T-helper 1 cell treated with Interleukin-12 subunit alpha and Interleukin-12 subunit beta and Interleukin-4 antibody, amounts not matched to agents 30 μg/mL and 1 μg/mL, for 36 hours (primary cell): ENCODE results near the gene ECM2.
A peak's percentile ranks its signal among the peaks of the same experiment; 100 is the strongest.

ENCODE experiments used
- H3K27ac Mint-ChIP-seq: one replicate; pipeline ENCODE4 v1.8.0; 2021; ENCODE audit warnings: mild to moderate bottlenecking, mixed read lengths
- H3K27me3 Mint-ChIP-seq: one replicate; pipeline ENCODE4 v1.8.0; 2021; ENCODE audit warnings: low read depth, mixed read lengths
- H3K36me3 Mint-ChIP-seq: one replicate; pipeline ENCODE4 v1.8.0; 2021; ENCODE audit warnings: low read depth, mixed read lengths
- H3K4me1 Mint-ChIP-seq: one replicate; pipeline ENCODE4 v1.8.0; 2021; ENCODE audit warnings: low read depth, mixed read lengths
- H3K4me3 Mint-ChIP-seq: one replicate; pipeline ENCODE4 v1.8.0; 2021; ENCODE audit warnings: mild to moderate bottlenecking, moderate library complexity, mixed read lengths
- H3K9me3 Mint-ChIP-seq: one replicate; pipeline ENCODE4 v1.8.0; 2021; ENCODE audit warnings: mixed read lengths

Gene ECM2

GRCh38 chr9:92496396-92497176 lies 39.2 kb downstream of the ECM2 start:
- Mint-ChIP-seq H3K4me3 (no peak overlapping the region), H3K27ac (no peak overlapping the region), H3K4me1 (no peaks in the 10 kb centered on the region), H3K27me3 (no peaks in the 10 kb centered on the region), H3K9me3 (no peaks in the 10 kb centered on the region), H3K36me3 (no peaks in the 10 kb centered on the region)

- Mint-ChIP-seq H3K9me3 (no peaks in the 10 kb centered on the region), H3K4me3 (no peak overlapping the region), H3K27me3 (no peaks in the 10 kb centered on the region), H3K36me3 (no peaks in the 10 kb centered on the region), H3K27ac (no peak overlapping the region), H3K4me1 (peaks cover 3% of the 10 kb centered on the region)
These were observed 40.9 kb downstream of the ECM2 start for GRCh38 chr9:92494856-92495255.

- no peak overlapping the region for H3K27ac Mint-ChIP-seq
- no peaks in the 10 kb centered on the region for H3K27me3 Mint-ChIP-seq
- H3K4me3 Mint-ChIP-seq: no peak overlapping the region
- H3K9me3 Mint-ChIP-seq: no peaks in the 10 kb centered on the region
- no peaks in the 10 kb centered on the region for H3K36me3 Mint-ChIP-seq
- H3K4me1 Mint-ChIP-seq: peaks cover 3% of the 10 kb centered on the region
These were observed 41.9 kb downstream of the ECM2 start for GRCh38 chr9:92493749-92494387.

- Mint-ChIP-seq H3K27ac (no peak overlapping the region), H3K4me1 (peaks cover 3% of the 10 kb centered on the region), H3K4me3 (no peak overlapping the region), H3K9me3 (no peaks in the 10 kb centered on the region), H3K27me3 (no peaks in the 10 kb centered on the region), H3K36me3 (no peaks in the 10 kb centered on the region)
These were observed 42.9 kb downstream of the ECM2 start for GRCh38 chr9:92492781-92493401.

GRCh38 chr9:92488681-92489550 lies 46.9 kb downstream of the ECM2 start:
- Mint-ChIP-seq H3K36me3 (no peaks in the 10 kb centered on the region), H3K9me3 (no peaks in the 10 kb centered on the region), H3K27ac (no peak overlapping the region), H3K4me3 (no peak overlapping the region), H3K27me3 (no peaks in the 10 kb centered on the region), H3K4me1 (peaks cover 3% of the 10 kb centered on the region)

- H3K36me3 Mint-ChIP-seq: no peaks in the 10 kb centered on the region
- H3K9me3 Mint-ChIP-seq: no peaks in the 10 kb centered on the region
- H3K4me3 Mint-ChIP-seq: no peak overlapping the region
- no peaks in the 10 kb centered on the region for H3K27me3 Mint-ChIP-seq
- H3K4me1 Mint-ChIP-seq: peaks cover 4% of the 10 kb centered on the region
- H3K27ac Mint-ChIP-seq: no peak overlapping the region
These were observed 49.4 kb downstream of the ECM2 start for GRCh38 chr9:92486371-92486770.

GRCh38 chr9:92484563-92484962 lies 51.2 kb downstream of the ECM2 start:
- Mint-ChIP-seq H3K4me1 (peaks cover 6% of the 10 kb centered on the region), H3K36me3 (no peaks in the 10 kb centered on the region), H3K4me3 (no peak overlapping the region), H3K9me3 (no peaks in the 10 kb centered on the region), H3K27me3 (no peaks in the 10 kb centered on the region), H3K27ac (no peak overlapping the region)

GRCh38 chr9:92483627-92484545 lies 51.9 kb downstream of the ECM2 start:
- Mint-ChIP-seq H3K36me3 (no peaks in the 10 kb centered on the region), H3K27me3 (no peaks in the 10 kb centered on the region), H3K9me3 (no peaks in the 10 kb centered on the region), H3K4me1 (peaks cover 6% of the 10 kb centered on the region), H3K4me3 (no peak overlapping the region), H3K27ac (no peak overlapping the region)

GRCh38 chr9:92482805-92483204 lies 53.0 kb downstream of the ECM2 start:
- H3K4me3 Mint-ChIP-seq: no peak overlapping the region

GRCh38 chr9:92482329-92482728 lies 53.5 kb downstream of the ECM2 start, which contains the start of gene ASPN:
Gene ASPN, minus strand, starts transcription at chr9:92482506.
- Mint-ChIP-seq H3K4me1 (peaks cover 6% of the 10 kb centered on the region), H3K36me3 (no peaks in the 10 kb centered on the region), H3K27ac (no peak within 1 kb of the TSS), H3K4me3 (no peak within 1 kb of the TSS), H3K27me3 (no peaks in the 10 kb centered on the region), H3K9me3 (no peaks in the 10 kb centered on the region)

More at GRCh38 chr9:92482805-92483204, 53.0 kb downstream of the ECM2 start:
- no peaks in the 10 kb centered on the region for H3K36me3 Mint-ChIP-seq
- no peaks in the 10 kb centered on the region for H3K9me3 Mint-ChIP-seq
- no peaks in the 10 kb centered on the region for H3K27me3 Mint-ChIP-seq
- no peak overlapping the region for H3K27ac Mint-ChIP-seq
- peaks cover 6% of the 10 kb centered on the region for H3K4me1 Mint-ChIP-seq

- H3K27me3 Mint-ChIP-seq: no peaks in the 10 kb centered on the region
- H3K9me3 Mint-ChIP-seq: no peaks in the 10 kb centered on the region
- peaks cover 6% of the 10 kb centered on the region for H3K4me1 Mint-ChIP-seq
- H3K4me3 Mint-ChIP-seq: no peak overlapping the region
- H3K27ac Mint-ChIP-seq: peak overlapping the region; percentile 39
- H3K36me3 Mint-ChIP-seq: no peaks in the 10 kb centered on the region
These were observed 54.7 kb downstream of the ECM2 start for GRCh38 chr9:92480986-92481633.

GRCh38 chr9:92480291-92480771 lies 55.5 kb downstream of the ECM2 start:
- Mint-ChIP-seq H3K4me3 (no peak overlapping the region), H3K9me3 (no peaks in the 10 kb centered on the region)

GRCh38 chr9:92479346-92479745 lies 56.4 kb downstream of the ECM2 start:
- Mint-ChIP-seq H3K4me3 (no peak overlapping the region), H3K36me3 (no peaks in the 10 kb centered on the region), H3K27me3 (no peaks in the 10 kb centered on the region), H3K9me3 (no peaks in the 10 kb centered on the region), H3K4me1 (peaks cover 6% of the 10 kb centered on the region), H3K27ac (no peak overlapping the region)

More at GRCh38 chr9:92480291-92480771, 55.5 kb downstream of the ECM2 start:
- Mint-ChIP-seq H3K36me3 (no peaks in the 10 kb centered on the region), H3K27me3 (no peaks in the 10 kb centered on the region), H3K27ac (no peak overlapping the region), H3K4me1 (peaks cover 6% of the 10 kb centered on the region)
